Epidermal melanocyte (primary cell): ENCODE measurements around the gene ADAM12.

Source experiments
- DNase-seq: peaks from one replicate; pipeline ENCODE4 v3.0.0; 2011; ENCODE audit warnings: low spot score; ENCODE audit not compliant: insufficient read length

ADAM12 gene

DNA sequence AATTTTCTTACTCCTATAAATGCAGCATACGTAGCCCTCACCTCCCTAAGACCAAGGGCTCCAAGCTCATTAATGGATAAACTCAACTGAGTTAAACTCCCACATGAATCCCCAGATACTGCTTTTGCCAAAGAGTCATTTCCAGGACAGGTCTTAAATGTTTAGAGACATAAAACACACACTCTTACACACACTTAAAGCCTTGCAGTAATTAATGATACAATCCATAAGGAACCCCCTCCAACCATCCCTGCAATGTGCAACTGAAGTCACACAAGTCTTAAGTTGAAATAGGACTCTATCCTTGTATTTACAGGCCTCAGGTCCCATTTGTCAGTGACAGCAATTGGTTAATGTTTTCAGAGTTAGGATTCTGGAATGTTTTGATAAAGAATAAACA is 297.8 kb downstream of the ADAM12 start:
- DNase-seq: no peak

- DNase-seq: no peak
Measured at GRCh38 chr10:126087796-126088505, 300.3 kb downstream of the ADAM12 start.

DNA sequence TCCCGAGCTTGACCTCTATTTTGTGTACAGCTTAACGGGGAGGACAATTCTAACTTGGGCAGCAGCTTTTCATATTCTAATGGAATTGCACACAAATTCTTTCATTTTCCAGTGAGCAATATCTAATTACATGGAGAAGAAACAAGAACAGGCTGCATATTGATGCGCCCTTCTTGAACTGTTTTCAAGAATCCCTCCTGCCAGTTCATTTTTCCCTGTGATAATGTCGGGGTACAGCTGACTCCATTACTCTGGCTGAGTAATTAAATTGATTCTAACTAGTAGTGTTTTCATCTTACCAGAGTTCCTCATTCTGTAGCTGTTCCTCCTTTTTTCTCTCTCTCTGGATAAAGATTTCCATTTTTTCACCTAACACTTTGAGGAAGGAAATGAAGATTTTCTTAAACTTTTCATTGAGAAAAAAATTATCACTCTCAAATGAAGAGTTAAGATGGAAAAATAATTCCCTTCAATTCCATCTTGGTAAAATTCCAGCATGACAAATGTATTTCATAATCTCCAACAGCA is 301.1 kb downstream of the ADAM12 start:
- no peak for DNase-seq

GRCh38 chr10:126085806-126086205 is 302.5 kb downstream of the ADAM12 start:
- DNase-seq: no peak

DNA sequence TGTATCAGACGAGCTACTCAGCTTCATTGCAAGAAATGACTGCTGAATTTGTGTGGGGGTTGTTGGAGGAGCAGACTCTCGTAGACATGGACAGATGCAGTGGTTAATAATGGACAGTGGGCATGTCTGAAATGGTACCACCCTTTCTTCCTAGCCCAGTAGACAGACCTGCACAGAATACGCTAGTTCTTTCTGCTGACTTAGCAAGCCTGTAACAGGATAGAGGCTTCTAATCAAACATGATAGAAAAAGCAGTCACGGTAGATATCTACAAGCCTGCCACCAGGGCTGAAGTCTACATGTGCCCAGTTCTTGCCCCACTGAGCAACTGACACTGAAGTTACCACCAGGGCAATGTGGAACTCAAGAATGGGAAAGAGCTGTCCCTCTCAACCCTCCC is 303.9 kb downstream of the ADAM12 start:
- DNase-seq: no peak

DNA sequence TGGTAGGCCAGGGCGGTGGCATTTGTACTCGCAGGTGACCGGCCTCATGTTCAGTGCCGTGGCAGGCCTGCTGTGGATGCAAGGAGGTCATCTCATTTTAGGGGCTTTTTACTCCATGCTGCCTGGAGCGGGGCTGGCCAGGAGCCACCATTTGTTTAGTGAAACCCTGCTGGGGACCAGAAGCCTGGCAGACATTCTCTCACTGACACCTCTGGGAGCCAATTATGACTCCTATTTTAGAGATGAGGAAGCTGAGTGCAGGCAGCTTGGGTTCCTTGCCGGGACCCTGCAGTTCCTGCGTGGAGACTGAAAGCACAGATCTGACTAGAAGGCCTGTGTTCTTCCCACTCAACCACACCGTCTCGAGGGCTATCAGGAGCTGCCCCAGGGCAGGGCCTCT is 305.3 kb downstream of the ADAM12 start:
- DNase-seq: no peak

- no peak for DNase-seq
Measured at GRCh38 chr10:126081841-126082466, 306.3 kb downstream of the ADAM12 start.

DNA sequence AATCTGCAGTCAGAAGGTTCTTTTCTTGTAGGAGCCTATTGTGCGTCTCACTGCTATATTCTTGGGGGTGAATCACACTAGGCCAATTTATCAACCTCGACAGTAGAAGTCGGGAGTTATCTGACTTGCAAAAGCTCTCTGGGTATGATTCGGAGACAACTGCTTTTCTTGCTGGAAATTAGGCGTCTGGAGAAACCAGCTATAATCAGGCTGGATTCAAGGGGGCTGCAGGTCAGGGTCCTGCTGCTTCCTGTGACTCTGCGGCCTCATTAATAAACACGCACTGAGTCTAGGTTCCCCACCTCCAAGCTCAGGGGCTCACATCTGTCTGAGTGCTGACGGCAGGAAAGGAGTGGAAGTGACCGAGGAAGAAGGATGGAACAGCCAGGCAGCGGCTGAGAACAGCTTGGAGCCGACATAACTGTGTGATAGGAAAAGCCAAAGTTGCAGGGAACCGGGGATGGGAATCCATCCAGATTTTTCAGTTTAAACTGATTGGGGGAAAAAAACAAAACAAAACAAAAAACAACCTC is 307.3 kb downstream of the ADAM12 start:
- DNase-seq: no peak

DNA sequence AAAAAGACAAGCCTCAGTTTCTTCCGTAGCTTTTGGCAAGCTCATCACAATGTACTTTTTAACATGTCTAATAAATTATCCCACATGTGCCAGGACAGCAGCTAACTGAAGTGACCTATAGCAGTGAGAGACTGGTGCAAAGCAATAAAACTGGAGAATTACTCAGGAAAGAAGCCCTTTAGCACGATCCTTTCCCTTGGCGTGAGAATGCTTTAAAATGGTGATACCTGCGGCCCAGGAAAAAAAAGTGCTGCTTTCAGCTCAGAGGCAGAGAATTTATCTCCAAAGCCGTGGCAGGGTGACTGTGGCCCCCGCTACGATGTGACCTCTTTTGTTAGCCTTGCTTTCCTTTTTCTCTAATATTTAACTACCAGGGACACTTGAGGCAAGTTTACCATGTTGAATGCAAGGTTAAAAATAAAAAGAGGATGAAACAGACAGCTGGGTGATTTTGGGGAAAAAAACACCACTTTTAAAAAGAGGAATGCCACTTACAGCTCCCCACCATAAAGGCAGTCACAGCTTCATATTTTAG is 307.9 kb downstream of the ADAM12 start:
- no peak for DNase-seq

- no peak for DNase-seq
Measured at GRCh38 chr10:126075009-126075408, 313.3 kb downstream of the ADAM12 start.

GRCh38 chr10:126074291-126074690 is 314.0 kb downstream of the ADAM12 start:
- no peak for DNase-seq

GRCh38 chr10:126073606-126074005 is 314.7 kb downstream of the ADAM12 start:
- DNase-seq: no peak

GRCh38 chr10:126072622-126073021 is 315.7 kb downstream of the ADAM12 start:
- DNase-seq: no peak

DNA sequence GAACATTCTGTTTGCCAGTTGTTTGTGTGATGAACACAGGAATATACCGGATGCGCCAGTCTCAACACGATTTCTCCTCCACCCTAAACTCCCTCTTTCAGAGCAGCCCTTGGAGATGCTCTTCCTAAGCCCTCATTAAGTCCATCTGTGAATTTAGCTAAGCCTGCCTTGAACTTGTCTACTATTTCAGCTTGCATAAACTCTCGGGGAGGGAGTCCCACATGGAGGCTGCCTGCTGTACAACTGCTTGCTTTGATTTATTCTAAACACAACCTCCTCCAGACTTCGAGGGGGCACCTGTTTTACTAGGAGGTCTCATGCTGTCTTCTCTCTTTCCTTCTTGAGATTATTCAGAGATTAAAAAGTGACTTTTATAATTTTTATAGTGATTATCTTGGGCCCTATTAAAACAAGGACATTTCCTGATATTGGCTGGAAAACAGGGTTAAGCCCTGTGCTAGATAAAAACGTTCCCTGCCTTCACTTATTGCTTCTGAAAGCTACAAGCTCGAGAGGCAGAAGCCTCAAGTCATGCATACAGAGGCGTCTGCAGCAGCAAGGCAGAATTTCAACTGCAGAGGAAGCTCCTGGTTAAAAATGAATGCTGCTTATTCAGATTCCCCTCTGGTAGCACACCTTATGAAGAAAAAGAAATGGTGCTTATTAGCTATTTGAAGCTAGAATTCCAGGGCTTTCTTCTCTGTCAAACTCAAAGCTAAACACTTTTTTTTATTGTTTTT is 317.6 kb downstream of the ADAM12 start:
- no peak for DNase-seq

DNA sequence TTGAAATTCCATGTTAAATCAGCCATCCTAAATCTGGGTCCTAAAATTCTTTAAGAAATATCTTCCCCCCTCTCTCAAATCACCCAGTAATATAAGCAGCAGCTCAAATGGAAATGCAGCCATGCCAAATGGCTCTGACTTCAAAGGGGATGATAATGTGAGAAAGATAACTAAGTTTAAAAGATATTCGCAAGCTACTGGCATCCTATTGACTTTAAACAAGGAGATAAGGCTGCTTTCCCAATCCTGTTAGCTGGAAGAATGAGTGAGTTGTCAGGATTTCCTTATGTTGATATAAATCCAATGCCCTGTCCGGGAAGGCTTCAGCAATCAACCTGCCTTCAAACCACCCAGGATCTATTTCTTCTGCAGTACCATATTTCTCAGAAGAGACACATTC is 320.0 kb downstream of the ADAM12 start:
- DNase-seq: no peak

DNA sequence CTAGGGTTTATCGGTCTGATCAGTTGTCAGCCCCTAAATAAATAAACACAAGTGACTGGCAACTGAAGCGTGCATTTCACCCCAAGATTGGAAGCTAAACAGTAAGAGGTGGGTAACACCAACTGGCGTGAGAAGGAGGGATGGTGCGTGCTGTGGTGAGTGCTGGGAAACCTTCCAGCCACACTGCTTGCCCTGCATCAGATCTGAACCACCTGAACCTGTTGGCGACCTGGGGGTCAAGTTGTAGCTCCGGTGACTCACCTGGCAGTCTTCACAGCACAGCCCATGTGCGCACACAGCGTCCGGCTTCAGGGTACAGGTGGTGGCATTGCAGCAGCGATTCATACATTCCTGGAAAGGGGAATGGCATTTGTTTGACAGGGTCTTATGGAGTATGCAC is 321.8 kb downstream of the ADAM12 start:
- no peak for DNase-seq

DNA sequence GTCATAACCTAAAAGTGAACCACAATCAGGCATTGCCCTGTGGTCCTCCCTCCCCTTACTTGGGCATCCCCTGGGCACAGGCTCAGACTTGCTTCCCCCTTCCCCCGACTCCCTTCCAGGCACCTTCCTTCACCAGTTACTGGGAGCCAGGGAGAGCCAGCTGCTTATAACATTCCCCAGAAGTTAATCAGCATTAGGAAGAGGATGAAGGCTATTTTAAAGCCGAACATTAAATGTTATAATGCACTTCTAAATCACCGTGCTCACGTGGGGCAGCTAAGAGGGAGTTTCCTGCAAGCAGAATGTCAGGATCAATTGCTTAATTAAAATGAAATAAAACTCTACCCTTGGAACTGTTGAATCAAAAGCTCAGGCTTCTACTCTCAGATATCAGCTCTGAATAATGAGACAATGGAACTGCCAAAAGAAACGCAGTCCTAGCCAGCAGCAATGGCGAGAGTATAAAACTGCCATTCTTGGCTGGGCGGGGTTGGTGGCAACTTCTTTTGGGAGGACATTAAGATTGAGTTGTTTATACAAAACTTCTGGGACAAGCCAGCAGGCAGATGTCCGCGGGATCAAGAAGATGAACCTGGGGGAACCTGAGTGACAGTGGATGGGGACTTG is 322.4 kb downstream of the ADAM12 start:
- no peak for DNase-seq

DNA sequence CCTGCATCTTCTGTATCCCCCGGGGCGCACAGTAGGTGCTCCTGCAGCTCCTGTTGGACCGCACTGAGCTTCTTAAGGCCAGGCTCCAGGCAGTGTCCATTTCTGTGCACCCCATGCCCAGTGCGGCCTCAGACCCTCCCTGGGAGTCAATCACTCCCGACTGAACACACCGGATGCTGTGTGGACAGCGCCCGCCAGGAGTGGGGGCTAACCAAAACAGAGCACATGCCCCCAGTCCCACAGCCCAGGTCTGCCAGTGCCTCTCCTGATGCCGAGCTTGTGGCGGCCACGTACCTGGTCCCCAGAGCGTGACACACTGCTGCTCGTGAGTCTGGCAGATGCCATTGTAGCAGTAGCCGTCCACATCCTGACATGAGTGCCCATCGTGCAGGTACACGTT is 323.8 kb downstream of the ADAM12 start:
- DNase-seq: no peak

GRCh38 chr10:126063353-126063791 is 324.9 kb downstream of the ADAM12 start:
- no peak for DNase-seq

GRCh38 chr10:126062131-126063032 is 325.9 kb downstream of the ADAM12 start:
- DNase-seq: peak; percentile 72
